SK-N-SH (cell line): ENCODE measurements around the gene NRBF2. TPM values are rescaled to one million over a fixed set of nuclear protein-coding genes. Genes with fewer than 3 reads are reported as not detected.

Experiments
- CTCF ChIA-PET: fragments of 300-600, 350-600 bp; formaldehyde crosslinking; extraction: SDS; loops from one replicate; lab custom pipeline; 2021; lab: Yijun Ruan, JAX
- POLR2A ChIA-PET: fragments of 350-600 bp; sonication (Branson Sonifier 250); formaldehyde crosslinking; extraction: SDS; loops from one replicate; lab custom pipeline; 2020; ENCODE audit warnings: antibody characterized with exemption, inconsistent platforms; lab: Yijun Ruan, JAX
- DNase-seq: peaks from one replicate; pipeline ENCODE4 v3.0.0; 2012
- H2AFZ ChIP-seq: fragments of 200-600 bp; sonication (generic); 2 replicates; pipeline ENCODE4 v1.8.1; 2016; ENCODE audit warnings: antibody characterized with exemption, mild to moderate bottlenecking, low read depth
- H3F3A ChIP-seq: fragments of 200-600 bp; sonication (generic); replicated peaks from 2 replicates; pipeline ENCODE3; 2016; ENCODE audit warnings: antibody characterized with exemption, mild to moderate bottlenecking; ENCODE audit not compliant: insufficient read depth
- H3K27ac ChIP-seq, 2 experiments: fragments of 200-500 bp in 1 of 2; fragments of 200-600 bp in 1 of 2; sonication (Bioruptor generic) in 1 of 2; sonication (generic), shearing (Covaris generic) in 1 of 2; 2 replicates each; pipeline versions ENCODE4 v1.5.1 to v1.6.1; 2014 to 2016; ENCODE audit warnings: low read depth in 2 of 2, inconsistent platforms in 1 of 2, low read length in 1 of 2, mild to moderate bottlenecking in 1 of 2, mixed read lengths in 1 of 2
- H3K27me3 ChIP-seq: fragments of 200-600 bp; sonication (generic), shearing (Covaris generic); 2 replicates; pipeline ENCODE4 v1.6.1; 2016; ENCODE audit warnings: mixed run types; ENCODE audit not compliant: insufficient read depth
- H3K36me3 ChIP-seq, 2 experiments: fragments of 200-500 bp in 1 of 2; fragments of 200-600 bp in 1 of 2; sonication (Bioruptor generic) in 1 of 2; sonication (generic) in 1 of 2; replicated peaks in 1 of 2; 2 replicates each; pipeline versions ENCODE3 to v1.5.1; 2014 to 2016; ENCODE audit warnings: low read length in 1 of 2, mild to moderate bottlenecking in 1 of 2; ENCODE audit not compliant: insufficient read depth in 2 of 2, control insufficient read depth in 1 of 2
- H3K4me1 ChIP-seq, 2 experiments: fragments of 200-500 bp in 1 of 2; fragments of 200-600 bp in 1 of 2; sonication (Bioruptor generic) in 1 of 2; sonication (generic), shearing (Covaris generic) in 1 of 2; 2 replicates each; pipeline versions ENCODE4 v1.5.1 to v1.6.1; 2014 to 2016; ENCODE audit warnings: low read depth in 1 of 2, low read length in 1 of 2, mixed run types in 1 of 2; ENCODE audit not compliant: insufficient read depth in 2 of 2, control insufficient read depth in 1 of 2
- H3K4me2 ChIP-seq: fragments of 200-600 bp; sonication (generic), shearing (Covaris generic); 2 replicates; pipeline ENCODE4 v1.6.1; 2017; ENCODE audit warnings: mixed run types
- H3K4me3 ChIP-seq, 2 experiments: fragments of 200-500 bp in 1 of 2; fragments of 200-600 bp in 1 of 2; sonication (Bioruptor generic) in 1 of 2; sonication (generic), shearing (Covaris generic) in 1 of 2; 2 replicates each; pipeline versions ENCODE4 v1.5.1 to v1.8.1; 2014 to 2016; ENCODE audit warnings: low read depth in 2 of 2, inconsistent platforms in 1 of 2, low read length in 1 of 2, mild to moderate bottlenecking in 1 of 2, mixed read lengths in 1 of 2, moderate library complexity in 1 of 2
- H3K79me2 ChIP-seq: fragments of 200-600 bp; sonication (generic); 2 replicates; pipeline ENCODE4 v1.8.1; 2017; ENCODE audit warnings: mild to moderate bottlenecking; ENCODE audit not compliant: insufficient read depth
- H3K9ac ChIP-seq: fragments of 200-600 bp; sonication (generic); 2 replicates; pipeline ENCODE4 v1.6.1; 2017; ENCODE audit warnings: mixed run types
- H3K9me2 ChIP-seq: fragments of 200-600 bp; sonication (generic); 2 replicates; pipeline ENCODE4 v1.6.1; 2017; ENCODE audit warnings: mixed run types
- H3K9me3 ChIP-seq: fragments of 200-600 bp; sonication (generic); 2 replicates; pipeline ENCODE4 v1.6.1; 2017; ENCODE audit warnings: mixed run types, mild to moderate bottlenecking, moderate library complexity
- H4K20me1 ChIP-seq: fragments of 200-600 bp; sonication (generic); 2 replicates; pipeline ENCODE4 v1.6.1; 2017; ENCODE audit warnings: mild to moderate bottlenecking, mixed run types; ENCODE audit not compliant: insufficient read depth
- RAD21 ChIP-seq: IDR thresholded peaks from 2 replicates; pipeline ENCODE4 v1.6.1; 2012; ENCODE audit warnings: mild to moderate bottlenecking, low read length
- REST ChIP-seq: IDR thresholded peaks from 2 replicates; pipeline ENCODE4 v1.6.1; 2012; ENCODE audit warnings: mild to moderate bottlenecking, low read depth, low read length, moderate library complexity
- SMC3 ChIP-seq: IDR thresholded peaks from 2 replicates; pipeline ENCODE4 v1.6.1; 2012; ENCODE audit warnings: low read depth, low read length, improper control_type of control experiment
- YY1 ChIP-seq: IDR thresholded peaks from 2 replicates; pipeline ENCODE4 v1.4.0; 2012; ENCODE audit warnings: low read depth, mild to moderate bottlenecking
- WGBS: methylation state at CpG from one replicate; pipeline ENCODE4 v1.1.6; 2017; ENCODE audit warnings: low lambda C conversion rate; 5-methylcytosine and 5-hydroxymethylcytosine counted together
- polyA plus RNA-seq, 3 experiments: library from polyadenylated mRNA; depleted of rRNA; stranded (reverse); fragments of >200 nt; gene quantifications; 2 replicates each; pipeline ENCODE4 v1.2.3, GENCODE V29; 2012
- TF ChIP-seq, protein P1 (sequence below): fragments of 200-600 bp; sonication (generic); IDR thresholded peaks from 2 replicates; pipeline ENCODE4 v1.6.1; 2017; ENCODE audit warnings: antibody characterized with exemption, mild to moderate bottlenecking, moderate library complexity

NRBF2 gene
- polyA plus RNA-seq, 1 of the 3 experiments (the other 2 are of a cell fraction) = 8.9 TPM

DNA sequence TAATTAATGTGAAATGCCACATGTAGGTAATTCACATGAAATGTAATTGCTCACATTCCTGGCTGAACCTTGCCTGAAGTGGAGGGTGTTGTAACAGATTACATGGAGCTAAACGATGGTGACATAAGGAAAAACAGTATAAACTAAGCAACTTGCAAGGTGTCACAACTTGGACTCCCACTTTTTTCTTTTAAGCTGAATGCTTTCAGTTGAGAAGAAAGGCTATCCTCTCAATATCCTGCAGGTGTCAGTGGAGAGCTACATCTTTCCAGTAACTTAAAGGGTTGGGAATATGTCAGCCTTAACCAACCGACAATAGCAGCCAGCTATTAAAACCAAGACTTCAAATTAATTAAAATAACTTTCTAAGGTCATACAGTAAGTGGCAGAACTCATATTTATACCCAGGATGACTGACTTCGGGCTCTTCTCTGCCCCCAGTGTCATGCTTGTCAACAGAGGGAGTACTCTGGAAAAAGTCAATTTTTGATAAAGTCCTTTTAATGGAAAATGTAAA lies 33.7 kb downstream of the NRBF2 start:
- Histone ChIP-seq H3K4me1 (peaks cover 0 to 5% of the 10 kb centered on the region in 2 experiments; a peak in 3 of 4 replicates), H3K9me2 (no peaks in the 10 kb centered on the region), H3F3A (peaks cover 27% of the 10 kb centered on the region), H3K9me3 (no peaks in the 10 kb centered on the region), H4K20me1 (peaks cover 2% of the 10 kb centered on the region; the same call in 1 of the 2 replicates), H2AFZ (no peak overlapping the region), H3K79me2 (no peaks in the 10 kb centered on the region), H3K27ac (peak overlapping the region; percentile 17 to 34; a peak in 1 of 4 replicates), H3K9ac (no peak overlapping the region), H3K4me2 (no peak overlapping the region), H3K4me3 (no peak overlapping the region), H3K36me3 (peaks cover 42 to 62% of the 10 kb centered on the region in 2 experiments), H3K27me3 (no peaks in the 10 kb centered on the region)
- peak; percentile 41 for DNase-seq
- POLR2A ChIA-PET = interaction anchor here (0.9 to 3.2 kb wide), 2 partner anchors 463 to 554 kb away, joined by 4 to 22 read pairs; no protein-coding TSS in a partner anchor
- 10% methylated on average over 3 of the region's 3 CpGs for WGBS
- CTCF ChIA-PET = interaction anchor here (0.6 to 8.9 kb wide), 73 partner anchors 9 to 740 kb away, joined by 3 to 199 read pairs (median 4); partner anchors contain the start of genes JMJD1C and NRBF2
- TF ChIP-seq SMC3 = peak; percentile 65
- TF ChIP-seq RAD21 = peak; percentile 83
- TF ChIP-seq, protein P1, sequence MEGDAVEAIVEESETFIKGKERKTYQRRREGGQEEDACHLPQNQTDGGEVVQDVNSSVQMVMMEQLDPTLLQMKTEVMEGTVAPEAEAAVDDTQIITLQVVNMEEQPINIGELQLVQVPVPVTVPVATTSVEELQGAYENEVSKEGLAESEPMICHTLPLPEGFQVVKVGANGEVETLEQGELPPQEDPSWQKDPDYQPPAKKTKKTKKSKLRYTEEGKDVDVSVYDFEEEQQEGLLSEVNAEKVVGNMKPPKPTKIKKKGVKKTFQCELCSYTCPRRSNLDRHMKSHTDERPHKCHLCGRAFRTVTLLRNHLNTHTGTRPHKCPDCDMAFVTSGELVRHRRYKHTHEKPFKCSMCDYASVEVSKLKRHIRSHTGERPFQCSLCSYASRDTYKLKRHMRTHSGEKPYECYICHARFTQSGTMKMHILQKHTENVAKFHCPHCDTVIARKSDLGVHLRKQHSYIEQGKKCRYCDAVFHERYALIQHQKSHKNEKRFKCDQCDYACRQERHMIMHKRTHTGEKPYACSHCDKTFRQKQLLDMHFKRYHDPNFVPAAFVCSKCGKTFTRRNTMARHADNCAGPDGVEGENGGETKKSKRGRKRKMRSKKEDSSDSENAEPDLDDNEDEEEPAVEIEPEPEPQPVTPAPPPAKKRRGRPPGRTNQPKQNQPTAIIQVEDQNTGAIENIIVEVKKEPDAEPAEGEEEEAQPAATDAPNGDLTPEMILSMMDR = peak; percentile 87
- no peak for TF ChIP-seq YY1

GRCh38 chr10:63168821-63169462 lies 35.8 kb downstream of the NRBF2 start:
- H3K9me3 ChIP-seq = no peaks in the 10 kb centered on the region
- H3K79me2 ChIP-seq = no peaks in the 10 kb centered on the region
- no peaks in the 10 kb centered on the region for H3K27me3 ChIP-seq
- no peak overlapping the region for H3K9ac ChIP-seq
- no peaks in the 10 kb centered on the region for H3K9me2 ChIP-seq
- DNase-seq = no peak
- H3K4me2 ChIP-seq = no peak overlapping the region
- peaks cover 21% of the 10 kb centered on the region for H3F3A ChIP-seq
- ChIA-PET CTCF (interaction anchor here (0.7 to 8.9 kb wide), 6 partner anchors 11 to 599 kb away, joined by 3 to 199 read pairs (median 42); no protein-coding TSS in a partner anchor), POLR2A (no interaction called here)
- 79% methylated on average over 2 of the region's 2 CpGs for WGBS
- H3K4me1 ChIP-seq = peaks cover 0 to 5% of the 10 kb centered on the region in 2 experiments; a peak in 3 of 4 replicates
- H4K20me1 ChIP-seq = peaks cover 2% of the 10 kb centered on the region; the same call in 1 of the 2 replicates
- H2AFZ ChIP-seq = no peak overlapping the region
- peaks cover 54 to 78% of the 10 kb centered on the region in 2 experiments for H3K36me3 ChIP-seq
- no peak for TF ChIP-seq REST
- H3K27ac ChIP-seq = peak overlapping the region; percentile 14 to 23; a peak in 3 of 4 replicates
- H3K4me3 ChIP-seq = no peak overlapping the region
